ENCODE data around the gene TOMM20L. TPM values are rescaled to one million over a fixed set of nuclear protein-coding genes. Genes with fewer than 3 reads are reported as not detected.

TOMM20L gene

Small RNA genes within 50 kb of the gene (small RNA-seq; reads per million reads assigned to genes)
- gene RF00019 (ENCODE audit: insufficient read depth) = not detected

Measured in neuronal stem cell (in vitro differentiated cells).